Measurements from ENCODE around the gene OR2A5. TPM values are rescaled to one million over a fixed set of nuclear protein-coding genes. Genes with fewer than 3 reads are reported as not detected.

Gene OR2A5
- total RNA-seq, 4 donors from 2014 or later = not detected

GRCh38 chr7:144069953-144070352, 21.2 kb downstream of the OR2A5 start:
- intact Hi-C loops (cut with DNase I) = no loop called here
- TF ChIP-seq POLR2A (IDR thresholded peaks at IDR 0.05) = no peak
- TF ChIP-seq CTCF (IDR thresholded peaks at IDR 0.05) = no peak
- 86 to 92% methylated on average over 2 of the region's 2 CpGs for WGBS, 2 donors
- H3K27me3 ChIP-seq = no peaks in the 10 kb centered on the region
- no peak overlapping the region for H3K4me3 ChIP-seq
- no peak for DNase-seq
- H3K9me3 ChIP-seq = no peaks in the 10 kb centered on the region
- H3K4me1 ChIP-seq = no peaks in the 10 kb centered on the region
- H3K36me3 ChIP-seq = no peaks in the 10 kb centered on the region
- H3K27ac ChIP-seq = no peak overlapping the region

GRCh38 chr7:144074374-144074773, 25.6 kb downstream of the OR2A5 start:
- no peaks in the 10 kb centered on the region for H3K27me3 ChIP-seq
- 93 to 94% methylated on average over 6 to 8 of the region's 8 CpGs for WGBS, 2 donors
- TF ChIP-seq POLR2A (IDR thresholded peaks at IDR 0.05) (no peak), CTCF (IDR thresholded peaks at IDR 0.05) (no peak)

GRCh38 chr7:144085978-144086377, 37.2 kb downstream of the OR2A5 start, which contains the start of gene OR2A12:
Gene OR2A12, plus strand, starts transcription at chr7:144086278. Its CDS starts 8,830 bp downstream, at chr7:144095108.
- 88 to 93% methylated on average over 2 of the region's 2 CpGs for WGBS, 2 donors
- TF ChIP-seq POLR2A (IDR thresholded peaks at IDR 0.05) = no peak
- TF ChIP-seq CTCF (IDR thresholded peaks at IDR 0.05) = no peak
- H3K36me3 ChIP-seq = no peaks in the 10 kb centered on the region

More at GRCh38 chr7:144074374-144074773, 25.6 kb downstream of the OR2A5 start:
- Histone ChIP-seq H3K9me3 (no peaks in the 10 kb centered on the region), H3K4me1 (no peaks in the 10 kb centered on the region), H3K27ac (no peak overlapping the region), H3K36me3 (no peaks in the 10 kb centered on the region), H3K4me3 (no peak overlapping the region)
- intact Hi-C loops (cut with DNase I) = no loop called here
- no peak for DNase-seq

GRCh38 chr7:144086730-144087129, 38.0 kb downstream of the OR2A5 start:
- Histone ChIP-seq H3K9me3 (peaks cover 0 to 4% (median 0%) of the 10 kb centered on the region in 3 donors), H3K27ac (no peak overlapping the region), H3K36me3 (no peaks in the 10 kb centered on the region), H3K4me1 (no peaks in the 10 kb centered on the region), H3K27me3 (no peaks in the 10 kb centered on the region), H3K4me3 (no peak overlapping the region)
- 63 to 64% methylated on average over 4 of the region's 4 CpGs for WGBS, 2 donors
- intact Hi-C loops (cut with DNase I) = no loop called here
- TF ChIP-seq CTCF (IDR thresholded peaks at IDR 0.05) = no peak
- no peak for TF ChIP-seq POLR2A (IDR thresholded peaks at IDR 0.05)
- DNase-seq = no peak

More at GRCh38 chr7:144085978-144086377, 37.2 kb downstream of the OR2A5 start, which contains the start of gene OR2A12:
- intact Hi-C loops (cut with DNase I) = no loop called here
- H3K27me3 ChIP-seq = no peaks in the 10 kb centered on the region
- no peak for DNase-seq
- H3K27ac ChIP-seq = no peak within 1 kb of the TSS
- H3K9me3 ChIP-seq = peaks cover 0 to 4% (median 0%) of the 10 kb centered on the region in 3 donors
- H3K4me1 ChIP-seq = no peaks in the 10 kb centered on the region
- no peak within 1 kb of the TSS for H3K4me3 ChIP-seq

GRCh38 chr7:144087230-144087629, 38.5 kb downstream of the OR2A5 start:
- 61 to 77% methylated on average over 1 of the region's 1 CpG for WGBS, 2 donors
- Histone ChIP-seq H3K9me3 (peaks cover 0 to 4% (median 0%) of the 10 kb centered on the region in 3 donors), H3K27me3 (no peaks in the 10 kb centered on the region), H3K36me3 (no peaks in the 10 kb centered on the region), H3K4me3 (no peak overlapping the region), H3K27ac (no peak overlapping the region), H3K4me1 (no peaks in the 10 kb centered on the region)
- TF ChIP-seq CTCF (IDR thresholded peaks at IDR 0.05) (no peak), POLR2A (IDR thresholded peaks at IDR 0.05) (no peak)
- intact Hi-C loops (cut with DNase I) = no loop called here
- no peak for DNase-seq
